Measurements from ENCODE around the gene SUN3. TPM values are rescaled to one million over a fixed set of nuclear protein-coding genes. Genes with fewer than 3 reads are reported as not detected.

The SUN3 gene
- total and polyA plus RNA-seq, 12 donors = 0.20 to 1.0 TPM; not detected in 10

DNA sequence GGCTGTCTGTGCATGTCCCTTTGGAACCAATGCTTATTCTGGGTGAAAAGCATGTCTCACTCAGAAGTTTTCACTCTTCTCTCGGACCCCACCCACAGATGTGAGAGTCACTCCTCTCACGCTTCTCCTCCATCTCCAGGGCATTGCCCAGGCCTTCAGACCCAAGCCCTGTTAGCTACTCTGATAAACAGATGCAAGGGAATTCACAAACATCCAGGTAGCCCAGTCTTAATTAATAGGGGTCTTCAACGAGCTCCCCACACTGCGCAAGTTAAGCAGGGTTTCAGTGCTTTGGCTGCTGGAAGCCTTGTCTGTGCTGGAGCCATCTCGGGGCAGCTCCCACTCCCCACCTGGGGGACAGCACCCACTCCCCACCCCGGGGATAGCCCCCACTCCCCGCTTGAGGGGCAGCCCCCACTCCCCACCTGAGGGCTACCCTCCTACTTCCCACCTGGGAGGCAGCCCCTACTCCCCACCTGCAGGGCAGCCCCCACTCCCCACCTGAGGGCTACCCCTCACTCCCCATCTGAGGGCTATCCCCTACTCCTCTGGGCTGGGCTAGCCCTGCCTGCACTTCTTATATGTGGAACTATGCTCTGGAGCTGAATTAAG, 89.4 kb downstream of the SUN3 start:
- Histone ChIP-seq H3K27ac (no peak overlapping the region), H3K27me3 (no peaks in the 10 kb centered on the region), H3K9me3 (replicated peaks in 1 of 3) (no peaks in the 10 kb centered on the region), H3K36me3 (replicated peaks in 1 of 2) (no peaks in the 10 kb centered on the region), H3K4me1 (replicated peaks in 1 of 2) (peaks cover 10 to 21% of the 10 kb centered on the region in 2 donors), H3K4me3 (no peak overlapping the region)
- no peak for DNase-seq
- 84 to 96% (median 91%) methylated on average over 3 to 7 of the region's 7 CpGs for WGBS, 4 donors
- TF ChIP-seq POLR2A (IDR thresholded peaks at IDR 0.05) = no peak
- TF ChIP-seq CTCF (IDR thresholded peaks at IDR 0.05) = no peak
- intact Hi-C loops (cut with DNase I) = loop anchor here in 1 of 2 donors (10.0 kb wide), 1 partner anchor 165 kb away; no protein-coding TSS in a partner anchor

DNA sequence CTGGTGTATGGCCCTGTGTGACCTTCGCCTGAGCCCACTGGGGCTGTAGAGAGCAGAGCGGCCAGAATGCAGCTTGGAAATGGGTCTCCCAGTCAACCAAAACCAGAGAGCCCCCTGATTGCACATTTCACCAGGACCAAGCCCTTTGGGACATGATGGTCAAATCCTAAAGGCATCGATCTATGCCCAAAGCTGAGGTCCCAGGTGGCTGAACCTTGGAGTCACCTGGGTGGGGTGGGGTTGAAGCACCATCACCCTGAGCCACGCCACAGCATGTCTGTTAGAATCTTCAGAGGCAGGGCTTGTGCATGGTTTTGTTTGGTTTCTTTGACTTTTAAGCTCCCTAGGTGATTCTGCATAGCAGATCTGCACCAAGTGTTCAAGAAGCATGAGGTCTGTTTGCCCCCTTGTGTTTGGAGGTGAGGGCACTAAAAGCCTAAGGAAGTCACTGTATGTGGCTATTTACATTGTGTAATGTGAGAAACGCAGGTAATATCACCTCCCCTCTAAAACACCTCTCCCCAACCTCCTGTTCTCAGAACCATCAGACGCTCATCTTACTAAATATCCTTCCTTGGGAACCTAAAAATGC, 90.2 kb downstream of the SUN3 start:
- no peak overlapping the region for H3K27ac ChIP-seq
- no peaks in the 10 kb centered on the region for H3K9me3 ChIP-seq (replicated peaks in 1 of 3)
- no peaks in the 10 kb centered on the region for H3K36me3 ChIP-seq (replicated peaks in 1 of 2)
- intact Hi-C loops (cut with DNase I) = no loop called here
- peaks cover 10 to 21% of the 10 kb centered on the region in 2 donors for H3K4me1 ChIP-seq (replicated peaks in 1 of 2)
- DNase-seq = no peak
- TF ChIP-seq CTCF (IDR thresholded peaks at IDR 0.05) = no peak
- no peaks in the 10 kb centered on the region for H3K27me3 ChIP-seq
- no peak overlapping the region for H3K4me3 ChIP-seq
- whole genome bisulfite sequencing, 4 donors = 89 to 93% (median 90%) methylated on average over 4 to 6 of the region's 6 CpGs

GRCh38 chr7:47937711-47938573, 91.0 kb downstream of the SUN3 start:
- H3K36me3 ChIP-seq (replicated peaks in 1 of 2) = no peaks in the 10 kb centered on the region
- no peak overlapping the region for H3K27ac ChIP-seq
- no peak overlapping the region for H3K4me3 ChIP-seq
- intact Hi-C loops (cut with DNase I) = no loop called here
- 75 to 89% (median 86%) methylated on average over 6 to 11 of the region's 11 CpGs for WGBS, 4 donors
- TF ChIP-seq CTCF (IDR thresholded peaks at IDR 0.05) = no peak
- TF ChIP-seq POLR2A (IDR thresholded peaks at IDR 0.05) = no peak
- DNase-seq = no peak
- peaks cover 10 to 21% of the 10 kb centered on the region in 2 donors for H3K4me1 ChIP-seq (replicated peaks in 1 of 2)
- H3K9me3 ChIP-seq (replicated peaks in 1 of 3) = no peaks in the 10 kb centered on the region
- H3K27me3 ChIP-seq = no peaks in the 10 kb centered on the region

Other genes starting within 250 kb of the SUN3 start
- under 1 TPM in 8 of 9 donors, not detected in 1; 0.11 to 0.71 (median 0.17) TPM for gene PKD1L1, start 80.6 kb downstream of the SUN3 start, total RNA-seq
- gene PKD1L1, start 80.6 kb downstream of the SUN3 start, polyA plus RNA-seq = 1 to 10 TPM in 1 of 3 donors, under 1 TPM in 2; 0.13 to 1.0 (median 0.56) TPM
- 10 to 100 TPM; 18.0 to 38.0 (median 35.2) TPM for gene HUS1, start 49.5 kb downstream of the SUN3 start, total RNA-seq
- gene HUS1, start 49.5 kb downstream of the SUN3 start, polyA plus RNA-seq = 10 to 100 TPM in 1 of 3 donors, 1 to 10 TPM in 2; 8.3 to 45.1 (median 8.9) TPM
- 1 to 10 TPM in 1 of 9 donors, not detected in 8; 1.7 TPM for gene C7orf57, start 6.4 kb upstream of the SUN3 start, total RNA-seq
- gene C7orf57, start 6.4 kb upstream of the SUN3 start, polyA plus RNA-seq = not detected
- gene UPP1, start 60.2 kb upstream of the SUN3 start, total RNA-seq = 10 to 100 TPM in 8 of 9 donors, 1 to 10 TPM in 1; 6.9 to 47.1 (median 23.7) TPM
- 100 to 1,000 TPM in 2 of 3 donors, 10 to 100 TPM in 1; 15.9 to 132 (median 112) TPM for gene UPP1, start 60.2 kb upstream of the SUN3 start, polyA plus RNA-seq
- gene ABCA13, start 142.4 kb upstream of the SUN3 start, total RNA-seq = under 1 TPM in 6 of 9 donors, not detected in 3; 0.07 to 0.94 (median 0.20) TPM
- gene ABCA13, start 142.4 kb upstream of the SUN3 start, polyA plus RNA-seq = under 1 TPM in 2 of 3 donors, not detected in 1; 0.03 to 0.04 TPM

Data from adrenal gland (tissue), 12 donors.